IMR-90 (cell line): ENCODE results near the gene CORO1C. TPM values are rescaled to one million over a fixed set of nuclear protein-coding genes. Genes with fewer than 3 reads are reported as not detected.
"Not testable (repeated sequence)": the region's sequence is repeated elsewhere in the genome, so short reads cannot be mapped to it uniquely, and the experiment has no call there.

Experiments
- ATAC-seq: fragments of 200-7000 bp; cut with Tn5 transposase; 2 replicates; pipeline ENCODE4 v1.9.1; 2020; ENCODE audit warnings: low read depth, mild to moderate bottlenecking, moderate library complexity
- BruUV-seq: library from RNA; stranded (reverse); fragments of 400-500 nt; replicated peaks from 2 replicates; lab custom pipeline; 2021; lab: Mats Ljungman, UMichigan
- CTCF ChIA-PET: fragments of 300-600 bp; formaldehyde crosslinking; extraction: SDS; loops from one replicate; lab custom pipeline; 2021; ENCODE audit warnings: antibody characterized with exemption; lab: Yijun Ruan, JAX
- POLR2A ChIA-PET: fragments of 300-600 bp; sonication (Branson Sonifier 250); formaldehyde crosslinking; loops from one replicate; lab custom pipeline; 2022; ENCODE audit warnings: antibody characterized with exemption; ENCODE audit not compliant: unreplicated experiment; lab: Charles Lee
- DNase-seq: peaks from one replicate; pipeline ENCODE4 v3.0.0; 2013
- H2AFZ ChIP-seq: replicated peaks from 2 replicates; pipeline ENCODE3; 2013; ENCODE audit warnings: low read length, mild to moderate bottlenecking; ENCODE audit not compliant: poor library complexity
- H2AK5ac ChIP-seq: 2 replicates; pipeline ENCODE4 v1.6.1; 2013; ENCODE audit warnings: low read depth, low read length, inconsistent platforms
- H2AK9ac ChIP-seq: replicated peaks from 2 replicates; pipeline ENCODE3; 2013; ENCODE audit warnings: mild to moderate bottlenecking, low read depth, low read length, moderate library complexity; ENCODE audit not compliant: poor library complexity
- H2BK120ac ChIP-seq: 2 replicates; pipeline ENCODE4 v1.6.1; 2013; ENCODE audit warnings: low read depth, low read length, inconsistent platforms
- H2BK15ac ChIP-seq: 3 replicates; pipeline ENCODE4 v1.6.1; 2013; ENCODE audit warnings: low read depth, low read length, inconsistent platforms
- H2BK20ac ChIP-seq: 2 replicates; pipeline ENCODE4 v1.6.1; 2013; ENCODE audit warnings: low read depth, mild to moderate bottlenecking, inconsistent platforms, low read length, moderate library complexity
- H2BK5ac ChIP-seq: 2 replicates; pipeline ENCODE4 v1.6.1; 2013; ENCODE audit warnings: mild to moderate bottlenecking, low read depth, low read length, inconsistent platforms; ENCODE audit not compliant: poor library complexity, severe bottlenecking
- H3K14ac ChIP-seq: replicated peaks from 2 replicates; pipeline ENCODE4 v1.6.1; 2013; ENCODE audit warnings: low read depth, low read length, inconsistent platforms
- H3K18ac ChIP-seq: 2 replicates; pipeline ENCODE4 v1.6.1; 2013; ENCODE audit warnings: low read depth, low read length, control low read depth
- H3K23ac ChIP-seq: 2 replicates; pipeline ENCODE4 v1.6.1; 2013; ENCODE audit warnings: low read depth, low read length, inconsistent platforms
- H3K27ac ChIP-seq: 2 replicates; pipeline ENCODE4 v1.5.1; 2013; ENCODE audit warnings: mild to moderate bottlenecking, control low read depth, low read length; ENCODE audit not compliant: insufficient read depth
- H3K27me3 ChIP-seq: 2 replicates; pipeline ENCODE4 v1.6.1; 2013; ENCODE audit warnings: low read length; ENCODE audit not compliant: control insufficient read depth, insufficient read depth
- H3K36me3 ChIP-seq: 2 replicates; pipeline ENCODE4 v1.6.1; 2013; ENCODE audit warnings: low read length, mixed read lengths; ENCODE audit not compliant: control insufficient read depth, insufficient read depth
- H3K4ac ChIP-seq: 2 replicates; pipeline ENCODE4 v1.6.1; 2013; ENCODE audit warnings: low read depth, low read length, inconsistent platforms
- H3K4me1 ChIP-seq: 2 replicates; pipeline ENCODE4 v1.6.1; 2013; ENCODE audit warnings: low read length, mixed read lengths; ENCODE audit not compliant: control insufficient read depth, insufficient read depth
- H3K4me2 ChIP-seq: 2 replicates; pipeline ENCODE4 v1.6.1; 2013; ENCODE audit warnings: low read depth, mild to moderate bottlenecking, control low read depth, low read length, moderate library complexity
- H3K4me3 ChIP-seq: 2 replicates; pipeline ENCODE4 v1.5.1; 2013; ENCODE audit warnings: low read depth, mild to moderate bottlenecking, control low read depth, low read length, moderate library complexity; ENCODE audit not compliant: insufficient read depth
- H3K56ac ChIP-seq: 2 replicates; pipeline ENCODE4 v1.6.1; 2013; ENCODE audit warnings: low read length, inconsistent platforms; ENCODE audit not compliant: insufficient read depth; ENCODE audit errors: extremely low read depth
- H3K79me1 ChIP-seq, 2 experiments: 2 replicates each; pipeline ENCODE4 v1.6.1; 2013; ENCODE audit warnings: low read length in 2 of 2, inconsistent platforms in 1 of 2, low read depth in 1 of 2
- H3K9ac ChIP-seq: 2 replicates; pipeline ENCODE4 v1.6.1; 2013; ENCODE audit warnings: low read depth, low read length, control low read depth
- H3K9me1 ChIP-seq: 2 replicates; pipeline ENCODE4 v1.6.1; 2013; ENCODE audit warnings: low read length, inconsistent platforms; ENCODE audit not compliant: insufficient read depth
- H3K9me3 ChIP-seq: 2 replicates; pipeline ENCODE4 v1.6.1; 2013; ENCODE audit warnings: low read length; ENCODE audit not compliant: control insufficient read depth, insufficient read depth
- H4K20me1 ChIP-seq: 2 replicates; pipeline ENCODE4 v1.6.1; 2013; ENCODE audit warnings: low read length, inconsistent platforms; ENCODE audit not compliant: insufficient read depth
- H4K5ac ChIP-seq: 2 replicates; pipeline ENCODE4 v1.6.1; 2013; ENCODE audit warnings: mild to moderate bottlenecking, low read depth, low read length, control low read depth
- H4K8ac ChIP-seq, 2 experiments: 2 replicates each; pipeline ENCODE4 v1.6.1; 2013; ENCODE audit warnings: low read depth in 2 of 2, low read length in 2 of 2, control low read depth in 1 of 2, inconsistent platforms in 1 of 2
- H4K91ac ChIP-seq: 2 replicates; pipeline ENCODE4 v1.6.1; 2013; ENCODE audit warnings: low read depth, low read length, inconsistent platforms; ENCODE audit not compliant: insufficient read depth
- WGBS, 2 experiments: methylation state at CpG; one replicate each; pipeline versions ENCODE4 v1.1.5 to v1.1.7; 2013; ENCODE audit warnings: missing lambda C conversion rate in 2 of 2; ENCODE audit not compliant: insufficient read length in 1 of 2; ENCODE audit errors: extremely low coverage in 2 of 2; 5-methylcytosine and 5-hydroxymethylcytosine counted together
- dilution Hi-C: fragments of 300-500 bp; cut with HindIII; formaldehyde crosslinking; loops from one replicate; pipeline ENCODE4 v1.14.3; 2018; ENCODE audit warnings: low sequenced_read_pairs; ENCODE audit not compliant: unreplicated experiment
- in situ Hi-C: fragments of 300-500 bp; cut with MboI; formaldehyde crosslinking; loops from 3 replicates; pipeline ENCODE4 v1.14.3; 2019; ENCODE audit warnings: low sequenced_read_pairs, inconsistent platforms, mixed read lengths
- intact Hi-C: fragments of 100-400 bp; cut with micrococcal nuclease; formaldehyde crosslinking; loops from 2 replicates; pipeline ENCODE4 v1.10.0; 2022
- polyA plus RNA-seq, 3 experiments: library from polyadenylated mRNA; depleted of rRNA; stranded (reverse); fragments of >200 nt; gene quantifications; 2 replicates each; pipeline ENCODE4 v1.2.3, GENCODE V29; 2012; ENCODE audit warnings: low replicate concordance in 1 of 3
- total RNA-seq: library from RNA; depleted of rRNA; stranded (reverse); fragments of >200 nt; gene quantifications from 2 replicates; pipeline ENCODE4 v1.2.3, GENCODE V29; 2012

Gene CORO1C
- total and polyA plus RNA-seq, 2 of the 4 experiments (the other 2 are of a cell fraction): 675 to 1,100 TPM

GRCh38 chr12:108771835-108772234 is 40.5 kb upstream of the CORO1C start:
- CTCF ChIA-PET: interaction anchor here (0.7 kb wide), 1 partner anchor 25 kb away, joined by 3 read pairs; no protein-coding TSS in a partner anchor
- ATAC-seq, H3K36me3 ChIP-seq, H2AFZ ChIP-seq, H4K91ac ChIP-seq, DNase-seq, H2BK5ac ChIP-seq, H4K5ac ChIP-seq, H4K20me1 ChIP-seq, intact Hi-C loops, H3K56ac ChIP-seq, H3K9ac ChIP-seq, H3K27ac ChIP-seq, H3K14ac ChIP-seq, POLR2A ChIA-PET, BruUV-seq, H2AK5ac ChIP-seq, H3K4me1 ChIP-seq, H2BK120ac ChIP-seq, H4K8ac ChIP-seq, H3K9me3 ChIP-seq, H3K4me3 ChIP-seq, H2BK15ac ChIP-seq, H2BK20ac ChIP-seq, H3K4ac ChIP-seq, H3K79me1 ChIP-seq, H3K23ac ChIP-seq, H2AK9ac ChIP-seq, H3K27me3 ChIP-seq, H3K4me2 ChIP-seq, H3K18ac ChIP-seq, dilution Hi-C loops: not testable (repeated sequence)
- peaks cover 15% of the 10 kb centered on the region for H3K9me1 ChIP-seq
- 80% methylated on average over 1 of the region's 9 CpGs; no CpG with 5 or more reads in 1 of the 2 experiments for WGBS, 2 experiments
- in situ Hi-C loops: loop anchor here (5.0 kb wide), 1 partner anchor 35 kb away; no protein-coding TSS in a partner anchor
